NCI-H748 (cell line): ENCODE results near the gene CAMTA2.
"Not testable (repeated sequence)": the region's sequence is repeated elsewhere in the genome, so short reads cannot be mapped to it uniquely, and the experiment has no call there.

ENCODE experiments used
- DNase-seq: peaks from one replicate; lab custom pipeline; 2025; ENCODE audit not compliant: unreplicated experiment; lab: John Stamatoyannopoulos, UW

The CAMTA2 gene

GRCh38 chr17:4986951-4987766 is at the start of gene CAMTA2:
CAMTA2 (minus strand) TSS chr17:4987675; CDS start chr17:4986222, 1,453 bp downstream.
- peak; percentile 89 for DNase-seq

GRCh38 chr17:5035315-5035714 is 47.8 kb upstream of the CAMTA2 start, which contains the start of gene SLC52A1:
SLC52A1 (minus strand) TSS chr17:5035426; CDS start chr17:5034606, 820 bp downstream.
- peak; percentile 73 for DNase-seq

GRCh38 chr17:5034651-5035050 is 47.2 kb upstream of the CAMTA2 start:
- DNase-seq: no peak

- no peak for DNase-seq
Observed at GRCh38 chr17:5034063-5034462, 46.6 kb upstream of the CAMTA2 start.

- DNase-seq: no peak
Observed at GRCh38 chr17:5033352-5034015, 46.0 kb upstream of the CAMTA2 start.

GRCh38 chr17:5032865-5033264 is 45.4 kb upstream of the CAMTA2 start:
- DNase-seq: no peak

- peak; percentile 84 for DNase-seq
Observed at GRCh38 chr17:5031365-5032082, 44.0 kb upstream of the CAMTA2 start.

GRCh38 chr17:5030168-5030567 is 42.7 kb upstream of the CAMTA2 start:
- DNase-seq: not testable (repeated sequence)

GRCh38 chr17:5027916-5028315 is 40.4 kb upstream of the CAMTA2 start:
- no peak for DNase-seq

- DNase-seq: no peak
Observed at GRCh38 chr17:5027299-5027698, 39.8 kb upstream of the CAMTA2 start.

GRCh38 chr17:5024604-5025003 is 37.1 kb upstream of the CAMTA2 start:
- DNase-seq: no peak

GRCh38 chr17:5023588-5024147 is 36.2 kb upstream of the CAMTA2 start:
- DNase-seq: no peak

GRCh38 chr17:5022171-5022711 is 34.8 kb upstream of the CAMTA2 start:
- no peak for DNase-seq

GRCh38 chr17:5020502-5021023 is 33.1 kb upstream of the CAMTA2 start:
- no peak for DNase-seq

GRCh38 chr17:5019475-5019956 is 32.0 kb upstream of the CAMTA2 start:
- DNase-seq: no peak

GRCh38 chr17:5014357-5014756 is 26.9 kb upstream of the CAMTA2 start:
- DNase-seq: no peak

GRCh38 chr17:5011928-5012327 is 24.5 kb upstream of the CAMTA2 start:
- DNase-seq: no peak

GRCh38 chr17:5003214-5003867 is 15.9 kb upstream of the CAMTA2 start:
- DNase-seq: no peak

GRCh38 chr17:5002121-5002788 is 14.8 kb upstream of the CAMTA2 start:
- DNase-seq: no peak

- no peak for DNase-seq
Observed at GRCh38 chr17:5000237-5000639, 12.8 kb upstream of the CAMTA2 start.
